Thyroid gland (tissue), 4 donors: ENCODE data around the gene CDH4. TPM values are rescaled to one million over a fixed set of nuclear protein-coding genes. Genes with fewer than 3 reads are reported as not detected.
"Not testable (repeated sequence)": the region's sequence is repeated elsewhere in the genome, so short reads cannot be mapped to it uniquely, and the experiment has no call there.

ENCODE experiments used
- DNase-seq, 2 donors: peaks; one replicate each; pipeline ENCODE4 v3.0.0-alpha.2; 2019
- H3K27ac ChIP-seq, 3 donors: fragments of 200-600 bp; sonication (generic); 1 replicate in 2 of 3; 2 replicates in 1 of 3; pipeline ENCODE4 v1.5.1; 2016 to 2019; ENCODE audit warnings: mild to moderate bottlenecking in 1 of 3, moderate library complexity in 1 of 3
- H3K27me3 ChIP-seq: fragments of 200-600 bp; sonication (generic); one replicate; pipeline ENCODE4 v1.5.1; 2019
- H3K36me3 ChIP-seq, 2 donors: fragments of 200-600 bp; sonication (generic); one replicate each; pipeline ENCODE4 v1.5.1; 2016 to 2019
- H3K4me1 ChIP-seq, 2 donors: fragments of 200-600 bp; sonication (generic); one replicate each; pipeline ENCODE4 v1.5.1; 2017 to 2019
- H3K4me3 ChIP-seq, 3 donors: fragments of 200-600 bp; sonication (generic); replicated peaks in 1 of 3; 1 replicate in 2 of 3; 2 replicates in 1 of 3; pipeline ENCODE4 v1.5.1; 2016; ENCODE audit warnings: mild to moderate bottlenecking in 1 of 3
- H3K9me3 ChIP-seq: fragments of 200-600 bp; sonication (generic); one replicate; pipeline ENCODE4 v1.5.1; 2017
- POLR2A ChIP-seq, 2 donors: fragments of 450-650 bp; IDR thresholded peaks; one replicate each; pipeline ENCODE4 v1.6.1; 2017; ENCODE audit warnings: antibody characterized with exemption in 2 of 2, mild to moderate bottlenecking in 2 of 2, moderate library complexity in 1 of 2
- WGBS, 2 donors: methylation state at CpG; one replicate each; pipeline ENCODE4 v1.1.5; 2017; 5-methylcytosine and 5-hydroxymethylcytosine counted together
- intact Hi-C: fragments of 100-400 bp; cut with DNase I; formaldehyde crosslinking; loops from one replicate; pipeline ENCODE4 v1.15.1; 2023
- total RNA-seq, 4 donors: library from RNA; depleted of rRNA; stranded (reverse); fragments of >200 nt; gene quantifications; one replicate each; pipeline ENCODE4 v1.2.3, GENCODE V29; 2016
- TF ChIP-seq, protein P1 (sequence below), 6 experiments: fragments of 200-600 bp in 3 of 6; fragments of 450-650 bp in 3 of 6; sonication (generic) in 3 of 6; IDR thresholded peaks; one replicate each; pipeline ENCODE4 v1.5.1; 2016 to 2019; ENCODE audit warnings: antibody characterized with exemption in 6 of 6, mild to moderate bottlenecking in 2 of 6, inconsistent platforms in 1 of 6, moderate library complexity in 1 of 6

The CDH4 gene
- total RNA-seq, 4 donors from 2014 or later = 0.22 to 0.29 (median 0.29) TPM; not detected in 1

DNA sequence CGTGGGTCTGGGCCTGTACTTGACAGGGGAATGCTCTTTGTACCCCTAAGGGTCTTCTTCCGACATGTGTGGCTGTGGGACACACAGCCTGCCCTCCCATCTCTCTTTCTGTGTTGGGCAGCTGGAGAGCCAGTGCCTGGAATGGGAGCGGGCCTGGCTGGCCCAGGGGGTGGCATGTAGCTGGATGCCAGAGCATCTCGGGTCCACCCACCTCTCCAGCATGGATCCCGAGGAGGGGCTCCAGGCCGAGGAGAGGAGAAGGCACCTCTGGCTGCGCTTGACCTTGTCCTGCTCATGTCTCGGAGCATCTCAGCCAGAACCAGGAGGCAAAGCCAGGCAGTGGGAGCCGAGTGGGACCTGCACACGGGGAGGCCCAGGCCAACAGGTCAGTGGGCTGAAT lies 16.0 kb downstream of the CDH4 start:
- no peak for DNase-seq
- H3K9me3 ChIP-seq = no peaks in the 10 kb centered on the region
- no peak overlapping the region for H3K4me3 ChIP-seq
- H3K27me3 ChIP-seq = no peaks in the 10 kb centered on the region
- intact Hi-C loops = no loop called here
- H3K36me3 ChIP-seq = no peaks in the 10 kb centered on the region
- no peak overlapping the region for H3K27ac ChIP-seq
- WGBS, 2 donors = 73 to 85% methylated on average over 4 to 9 of the region's 10 CpGs
- TF ChIP-seq, protein P1, sequence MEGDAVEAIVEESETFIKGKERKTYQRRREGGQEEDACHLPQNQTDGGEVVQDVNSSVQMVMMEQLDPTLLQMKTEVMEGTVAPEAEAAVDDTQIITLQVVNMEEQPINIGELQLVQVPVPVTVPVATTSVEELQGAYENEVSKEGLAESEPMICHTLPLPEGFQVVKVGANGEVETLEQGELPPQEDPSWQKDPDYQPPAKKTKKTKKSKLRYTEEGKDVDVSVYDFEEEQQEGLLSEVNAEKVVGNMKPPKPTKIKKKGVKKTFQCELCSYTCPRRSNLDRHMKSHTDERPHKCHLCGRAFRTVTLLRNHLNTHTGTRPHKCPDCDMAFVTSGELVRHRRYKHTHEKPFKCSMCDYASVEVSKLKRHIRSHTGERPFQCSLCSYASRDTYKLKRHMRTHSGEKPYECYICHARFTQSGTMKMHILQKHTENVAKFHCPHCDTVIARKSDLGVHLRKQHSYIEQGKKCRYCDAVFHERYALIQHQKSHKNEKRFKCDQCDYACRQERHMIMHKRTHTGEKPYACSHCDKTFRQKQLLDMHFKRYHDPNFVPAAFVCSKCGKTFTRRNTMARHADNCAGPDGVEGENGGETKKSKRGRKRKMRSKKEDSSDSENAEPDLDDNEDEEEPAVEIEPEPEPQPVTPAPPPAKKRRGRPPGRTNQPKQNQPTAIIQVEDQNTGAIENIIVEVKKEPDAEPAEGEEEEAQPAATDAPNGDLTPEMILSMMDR (IDR thresholded peaks at IDR 0.05) = no peak
- TF ChIP-seq POLR2A (IDR thresholded peaks at IDR 0.05) = no peak
- H3K4me1 ChIP-seq = no peaks in the 10 kb centered on the region

DNA sequence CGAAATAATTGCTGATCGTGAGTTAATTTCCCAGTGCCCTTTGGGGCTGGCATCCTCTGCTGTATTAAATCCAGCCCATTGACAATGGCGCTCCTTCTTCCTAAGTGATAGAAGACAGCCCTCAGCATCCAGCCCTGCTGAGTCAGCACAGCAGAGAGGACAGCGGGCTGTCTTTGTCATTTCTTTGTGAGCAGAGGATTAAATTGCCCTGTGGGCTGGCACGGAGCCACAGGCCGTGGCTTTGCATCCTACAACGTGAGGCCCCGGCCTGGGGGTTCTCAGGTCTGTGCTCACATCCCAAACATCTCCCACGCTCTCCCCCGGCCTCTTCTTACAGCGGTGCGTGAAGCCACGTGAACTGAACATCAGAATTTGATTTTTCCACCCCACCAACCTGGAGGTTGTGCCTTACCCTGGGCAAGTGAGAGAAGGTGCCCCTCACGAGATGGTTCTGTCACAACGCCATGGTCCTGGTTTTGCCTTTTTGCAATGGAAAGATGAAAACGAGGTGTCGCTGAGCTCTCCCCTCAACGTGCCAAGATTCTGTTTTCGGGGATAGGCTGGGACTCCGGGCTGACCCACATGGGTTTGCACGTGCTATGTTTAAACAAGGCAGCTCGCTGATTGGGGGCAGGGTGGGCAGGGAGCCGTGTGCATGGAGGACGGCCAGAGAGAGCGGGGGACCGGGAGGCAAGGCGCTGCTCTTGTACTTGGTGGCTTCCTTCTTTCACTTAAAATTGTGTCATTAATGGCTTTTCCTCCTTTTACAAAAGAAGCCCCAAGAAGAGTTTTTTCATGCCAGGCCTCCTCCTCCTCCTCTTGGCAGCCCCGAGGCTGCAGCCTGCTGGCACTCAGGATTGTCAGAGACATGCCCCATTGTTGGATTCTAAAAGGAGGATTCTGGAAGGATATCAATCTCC lies 19.5 kb downstream of the CDH4 start:
- WGBS, 2 donors = 48 to 51% methylated on average over 28 of the region's 28 CpGs
- no peaks in the 10 kb centered on the region for H3K27me3 ChIP-seq
- no peaks in the 10 kb centered on the region for H3K36me3 ChIP-seq
- intact Hi-C loops = no loop called here
- DNase-seq = no peak
- no peak for TF ChIP-seq POLR2A (IDR thresholded peaks at IDR 0.05)
- TF ChIP-seq, protein P1 (IDR thresholded peaks at IDR 0.05) = no peak
- H3K9me3 ChIP-seq = no peaks in the 10 kb centered on the region
- H3K4me1 ChIP-seq = no peaks in the 10 kb centered on the region
- no peak overlapping the region for H3K27ac ChIP-seq
- no peak overlapping the region for H3K4me3 ChIP-seq

DNA sequence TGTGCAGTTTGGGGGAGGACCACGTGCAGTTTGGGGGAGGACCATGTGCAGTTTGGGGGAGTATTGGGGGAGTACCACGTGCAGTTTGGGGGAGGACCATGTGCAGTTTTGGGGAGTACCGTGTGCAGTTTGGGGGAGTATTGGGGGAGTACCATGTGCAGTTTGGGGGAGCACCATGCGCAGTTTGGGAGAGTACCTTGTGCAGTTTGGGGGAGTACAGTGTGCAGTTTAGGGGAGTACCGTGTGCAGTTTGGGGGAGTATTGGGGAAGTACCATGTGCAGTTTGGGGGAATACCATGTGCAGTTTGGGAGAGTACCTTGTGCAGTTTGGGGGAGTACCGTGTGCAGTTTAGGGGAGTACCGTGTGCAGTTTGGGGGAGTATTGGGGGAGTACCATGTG lies 21.0 kb downstream of the CDH4 start:
- H3K27me3 ChIP-seq, intact Hi-C loops, H3K27ac ChIP-seq, H3K36me3 ChIP-seq, H3K9me3 ChIP-seq, H3K4me1 ChIP-seq, H3K4me3 ChIP-seq, DNase-seq: not testable (repeated sequence)
- WGBS, 2 donors = 81 to 93% methylated on average over 7 of the region's 7 CpGs

DNA sequence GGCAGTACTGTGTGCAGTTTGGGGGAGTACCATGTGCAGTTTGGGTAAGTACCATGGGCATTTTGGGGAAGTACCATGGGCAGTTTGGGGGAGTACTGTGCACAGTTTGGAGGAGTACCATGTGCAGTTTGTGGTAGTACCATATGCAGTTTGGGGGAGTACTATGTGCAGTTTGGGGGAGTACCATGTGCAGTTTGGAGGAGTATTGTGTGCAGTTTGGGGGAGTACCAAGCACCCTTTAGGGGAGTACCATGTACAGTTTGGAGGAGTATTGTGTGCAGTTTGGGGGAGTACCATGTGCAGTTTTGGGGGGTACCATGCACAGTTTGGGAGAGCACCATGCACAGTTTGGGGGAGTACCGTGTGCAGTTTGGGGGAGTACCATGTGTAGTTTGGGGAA lies 21.6 kb downstream of the CDH4 start:
- H3K27me3 ChIP-seq, DNase-seq, H3K36me3 ChIP-seq, H3K4me3 ChIP-seq, H3K9me3 ChIP-seq, intact Hi-C loops, H3K27ac ChIP-seq, H3K4me1 ChIP-seq: not testable (repeated sequence)
- 81 to 86% methylated on average over 1 of the region's 1 CpG for WGBS, 2 donors

DNA sequence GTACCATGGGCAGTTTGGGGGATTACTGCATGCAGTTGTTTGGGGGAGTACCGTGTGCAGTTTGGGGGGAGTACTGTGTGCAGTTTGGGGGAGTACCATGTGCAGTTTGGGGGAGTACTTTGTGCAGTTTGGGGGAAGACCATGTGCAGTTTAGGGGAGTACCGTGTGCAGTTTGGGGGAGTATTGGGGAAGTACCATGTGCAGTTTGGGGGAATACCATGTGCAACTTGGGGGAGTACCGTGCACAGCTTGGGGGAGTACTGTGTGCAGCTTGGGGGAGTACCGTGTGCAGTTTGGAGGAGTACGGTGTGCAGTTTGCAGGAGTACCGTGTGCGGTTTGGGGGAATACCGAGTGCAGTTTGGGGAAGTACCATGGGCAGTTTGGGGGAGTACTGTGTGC lies 22.3 kb downstream of the CDH4 start:
- Histone ChIP-seq H3K4me3 (no peak overlapping the region), H3K9me3 (no peaks in the 10 kb centered on the region), H3K27ac (no peak overlapping the region), H3K4me1 (no peaks in the 10 kb centered on the region), H3K27me3 (no peaks in the 10 kb centered on the region), H3K36me3 (no peaks in the 10 kb centered on the region)
- no peak for DNase-seq
- 92 to 94% methylated on average over 8 of the region's 8 CpGs for WGBS, 2 donors
- TF ChIP-seq POLR2A (IDR thresholded peaks at IDR 0.05) = no peak
- TF ChIP-seq, protein P1 (IDR thresholded peaks at IDR 0.05) = no peak
- intact Hi-C loops = no loop called here

DNA sequence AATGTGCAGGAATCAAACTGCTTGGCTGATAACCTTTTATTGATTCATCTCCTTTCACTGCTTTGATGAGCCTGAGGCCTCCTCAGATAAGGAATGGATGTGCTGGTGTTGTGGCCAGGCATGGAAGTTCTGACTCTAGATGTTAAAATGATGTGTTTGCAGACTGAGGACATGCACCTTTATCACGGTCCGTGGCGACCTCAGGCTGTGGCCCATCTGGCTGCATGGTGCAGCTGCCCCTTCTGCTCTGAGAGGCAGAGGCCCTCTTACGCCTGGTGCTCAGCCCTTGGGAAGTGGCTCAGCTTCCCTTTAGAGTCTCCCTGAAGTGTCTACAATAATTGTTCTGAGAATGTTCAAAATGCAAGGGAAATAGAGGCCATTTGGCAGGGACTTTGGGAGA lies 26.2 kb downstream of the CDH4 start:
- no peaks in the 10 kb centered on the region for H3K36me3 ChIP-seq
- 92 to 100% methylated on average over 2 to 4 of the region's 4 CpGs for WGBS, 2 donors
- DNase-seq = no peak

More for the DNA sequence above, 26.2 kb downstream of the CDH4 start:
- Histone ChIP-seq H3K27me3 (no peaks in the 10 kb centered on the region), H3K27ac (no peak overlapping the region), H3K4me1 (no peaks in the 10 kb centered on the region), H3K9me3 (no peaks in the 10 kb centered on the region), H3K4me3 (no peak overlapping the region)
- TF ChIP-seq POLR2A (IDR thresholded peaks at IDR 0.05) = no peak
- TF ChIP-seq, protein P1 (IDR thresholded peaks at IDR 0.05) = no peak
- intact Hi-C loops = no loop called here
